GM10248 (cell line): ENCODE data around the gene CSRP1.

Source experiments
- CTCF ChIA-PET: fragments of 300-600 bp; sonication (Branson Sonifier 250); formaldehyde crosslinking; extraction: SDS; loops from one replicate; lab custom pipeline; 2021; ENCODE audit warnings: antibody characterized with exemption; lab: Yijun Ruan, JAX
- POLR2A ChIA-PET: fragments of 350-650 bp; sonication (Branson Sonifier 250); formaldehyde crosslinking; extraction: SDS; loops from one replicate; lab custom pipeline; 2020; ENCODE audit warnings: antibody characterized with exemption; lab: Yijun Ruan, JAX
- DNase-seq: peaks from one replicate; pipeline ENCODE4 v3.0.0; 2012; ENCODE audit errors: extremely low spot score
- TF ChIP-seq, protein P1 (sequence below): IDR thresholded peaks from 2 replicates; pipeline ENCODE4 v1.5.1; 2012; ENCODE audit warnings: mild to moderate bottlenecking, low read depth; ENCODE audit errors: extremely low read depth, missing control alignments, control extremely low read depth

The CSRP1 gene

DNA sequence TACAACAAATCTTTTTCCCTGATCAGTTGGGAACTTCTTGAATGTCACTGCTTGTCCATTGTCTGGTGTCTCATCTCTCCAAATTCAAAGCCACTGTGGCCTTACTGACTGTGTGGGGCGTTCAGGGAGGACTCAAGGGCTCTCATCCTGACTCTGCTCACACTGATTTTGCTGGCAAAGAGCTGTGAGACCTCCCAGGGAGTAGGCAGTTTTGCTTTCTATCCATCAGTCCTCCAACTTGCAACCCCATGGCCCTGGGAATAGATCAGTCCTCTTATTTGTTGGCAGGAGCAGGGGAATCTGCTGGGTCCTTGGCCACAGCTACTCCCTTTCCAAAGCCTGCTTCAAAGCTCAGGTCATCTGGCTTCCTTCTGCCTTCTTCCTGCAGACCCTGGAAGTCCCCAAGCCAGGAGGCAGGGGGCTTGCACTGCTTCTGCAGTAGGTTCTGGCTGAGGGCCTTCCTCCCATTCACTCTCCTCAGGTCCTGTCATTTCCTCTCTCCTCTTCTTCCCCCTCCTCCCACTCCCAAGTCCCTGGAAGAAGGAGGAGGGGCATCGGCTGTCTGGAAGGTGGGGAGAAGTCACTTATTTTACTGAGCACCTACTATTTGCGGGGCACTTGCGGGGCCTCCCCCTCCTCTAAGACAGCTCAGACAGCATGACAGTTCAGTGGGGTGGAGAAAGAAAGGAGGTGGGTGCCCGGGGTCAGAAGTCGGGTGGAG, 31.1 kb upstream of the CSRP1 start:
- TF ChIP-seq, protein P1, sequence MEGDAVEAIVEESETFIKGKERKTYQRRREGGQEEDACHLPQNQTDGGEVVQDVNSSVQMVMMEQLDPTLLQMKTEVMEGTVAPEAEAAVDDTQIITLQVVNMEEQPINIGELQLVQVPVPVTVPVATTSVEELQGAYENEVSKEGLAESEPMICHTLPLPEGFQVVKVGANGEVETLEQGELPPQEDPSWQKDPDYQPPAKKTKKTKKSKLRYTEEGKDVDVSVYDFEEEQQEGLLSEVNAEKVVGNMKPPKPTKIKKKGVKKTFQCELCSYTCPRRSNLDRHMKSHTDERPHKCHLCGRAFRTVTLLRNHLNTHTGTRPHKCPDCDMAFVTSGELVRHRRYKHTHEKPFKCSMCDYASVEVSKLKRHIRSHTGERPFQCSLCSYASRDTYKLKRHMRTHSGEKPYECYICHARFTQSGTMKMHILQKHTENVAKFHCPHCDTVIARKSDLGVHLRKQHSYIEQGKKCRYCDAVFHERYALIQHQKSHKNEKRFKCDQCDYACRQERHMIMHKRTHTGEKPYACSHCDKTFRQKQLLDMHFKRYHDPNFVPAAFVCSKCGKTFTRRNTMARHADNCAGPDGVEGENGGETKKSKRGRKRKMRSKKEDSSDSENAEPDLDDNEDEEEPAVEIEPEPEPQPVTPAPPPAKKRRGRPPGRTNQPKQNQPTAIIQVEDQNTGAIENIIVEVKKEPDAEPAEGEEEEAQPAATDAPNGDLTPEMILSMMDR: no peak
- DNase-seq: no peak
- ChIA-PET POLR2A (no interaction called here), CTCF (interaction anchor here (0.8 to 11.4 kb wide), 7 partner anchors 9 to 166 kb away, joined by 3 to 157 read pairs (median 4); partner anchors contain the start of gene CSRP1)

DNA sequence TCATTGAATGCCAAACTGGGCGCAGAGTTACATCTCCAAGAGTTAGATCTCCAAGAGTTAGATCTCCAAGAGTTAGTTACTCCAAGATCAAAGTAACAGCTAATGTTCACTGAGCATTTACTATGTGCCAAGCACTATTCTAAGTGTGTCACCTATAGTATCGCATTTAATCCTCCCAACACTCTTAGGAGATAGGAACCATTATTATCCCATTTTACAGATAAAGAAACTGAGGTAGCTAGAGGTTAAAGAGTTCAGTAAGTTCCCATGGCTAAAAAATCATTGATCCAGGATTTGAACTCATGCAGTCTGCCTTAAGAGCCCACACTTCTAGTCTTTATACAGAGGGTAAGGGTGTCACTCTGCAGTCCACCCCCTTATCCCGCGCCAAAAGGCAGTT, 30.5 kb upstream of the CSRP1 start:
- POLR2A ChIA-PET: no interaction called here
- DNase-seq: no peak
- CTCF ChIA-PET: interaction anchor here (0.8 to 11.4 kb wide), 8 partner anchors 10 to 166 kb away, joined by 3 to 157 read pairs (median 6); partner anchors contain the start of gene CSRP1
- TF ChIP-seq, protein P1: no peak

DNA sequence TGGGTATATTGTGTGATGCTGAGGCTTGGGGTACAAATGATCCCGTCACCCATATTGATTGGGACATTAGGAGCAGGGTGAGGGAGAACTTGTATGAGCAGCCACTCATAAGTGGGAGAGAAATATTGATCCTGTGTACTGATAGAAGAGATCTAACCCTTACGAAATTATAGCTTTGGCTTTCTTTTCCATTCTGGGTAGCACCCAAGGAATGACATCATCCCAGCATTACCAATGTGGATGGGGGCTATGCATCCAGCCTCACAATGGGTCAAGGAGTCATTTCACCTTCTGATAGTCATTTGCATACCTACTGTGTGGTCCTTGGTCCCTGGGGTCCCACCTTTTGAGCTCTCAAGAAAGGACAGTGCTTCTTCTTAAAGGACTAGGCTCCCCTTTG, 30.1 kb upstream of the CSRP1 start:
- TF ChIP-seq, protein P1: no peak
- DNase-seq: no peak
- POLR2A ChIA-PET: no interaction called here
- CTCF ChIA-PET: interaction anchor here (0.8 to 11.4 kb wide), 8 partner anchors 10 to 167 kb away, joined by 3 to 157 read pairs (median 6); partner anchors contain the start of gene CSRP1

DNA sequence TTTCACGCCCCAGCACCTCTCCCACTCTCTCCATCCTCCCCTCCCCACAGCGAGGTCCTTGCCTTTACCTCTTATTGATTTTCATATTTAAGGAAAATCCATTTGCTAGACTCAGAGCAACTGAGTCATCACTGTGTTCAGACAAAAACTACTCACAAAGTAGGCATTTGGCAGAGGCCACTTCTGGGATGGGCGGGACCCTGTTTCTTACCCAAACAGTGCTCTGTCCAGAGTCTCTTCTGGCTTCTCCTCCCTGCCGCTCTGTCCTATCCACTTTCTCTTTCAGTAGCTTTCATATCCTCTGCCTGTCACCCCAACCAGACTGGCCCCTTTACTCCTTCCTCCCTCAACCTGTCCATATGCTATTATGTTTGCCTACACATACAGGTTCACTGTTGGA, 29.6 kb upstream of the CSRP1 start:
- POLR2A ChIA-PET: no interaction called here
- no peak for DNase-seq
- TF ChIP-seq, protein P1: no peak
- CTCF ChIA-PET: interaction anchor here (0.6 to 11.4 kb wide), 7 partner anchors 8 to 256 kb away, joined by 3 to 157 read pairs (median 6); partner anchors contain the start of gene CSRP1

DNA sequence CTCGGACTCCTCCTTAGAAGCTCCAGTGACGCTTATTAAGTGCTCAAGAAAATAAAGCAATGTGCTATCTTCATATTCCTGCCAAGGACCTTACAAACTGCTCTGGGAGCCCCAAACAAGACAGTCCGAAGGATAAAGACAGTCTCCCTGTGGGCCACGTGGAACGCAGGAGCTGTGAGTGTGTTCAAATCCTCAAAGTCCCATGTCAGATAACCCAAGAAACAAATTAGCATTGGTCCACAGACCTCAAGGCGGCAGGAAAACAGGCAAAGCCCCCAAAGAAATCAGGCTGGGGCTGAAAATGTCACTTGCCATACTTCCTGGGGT, 29.0 kb upstream of the CSRP1 start:
- TF ChIP-seq, protein P1: no peak
- ChIA-PET POLR2A (no interaction called here), CTCF (interaction anchor here (1.1 to 11.4 kb wide), 8 partner anchors 9 to 257 kb away, joined by 3 to 157 read pairs (median 4); partner anchors contain the start of gene CSRP1)
- DNase-seq: no peak

DNA sequence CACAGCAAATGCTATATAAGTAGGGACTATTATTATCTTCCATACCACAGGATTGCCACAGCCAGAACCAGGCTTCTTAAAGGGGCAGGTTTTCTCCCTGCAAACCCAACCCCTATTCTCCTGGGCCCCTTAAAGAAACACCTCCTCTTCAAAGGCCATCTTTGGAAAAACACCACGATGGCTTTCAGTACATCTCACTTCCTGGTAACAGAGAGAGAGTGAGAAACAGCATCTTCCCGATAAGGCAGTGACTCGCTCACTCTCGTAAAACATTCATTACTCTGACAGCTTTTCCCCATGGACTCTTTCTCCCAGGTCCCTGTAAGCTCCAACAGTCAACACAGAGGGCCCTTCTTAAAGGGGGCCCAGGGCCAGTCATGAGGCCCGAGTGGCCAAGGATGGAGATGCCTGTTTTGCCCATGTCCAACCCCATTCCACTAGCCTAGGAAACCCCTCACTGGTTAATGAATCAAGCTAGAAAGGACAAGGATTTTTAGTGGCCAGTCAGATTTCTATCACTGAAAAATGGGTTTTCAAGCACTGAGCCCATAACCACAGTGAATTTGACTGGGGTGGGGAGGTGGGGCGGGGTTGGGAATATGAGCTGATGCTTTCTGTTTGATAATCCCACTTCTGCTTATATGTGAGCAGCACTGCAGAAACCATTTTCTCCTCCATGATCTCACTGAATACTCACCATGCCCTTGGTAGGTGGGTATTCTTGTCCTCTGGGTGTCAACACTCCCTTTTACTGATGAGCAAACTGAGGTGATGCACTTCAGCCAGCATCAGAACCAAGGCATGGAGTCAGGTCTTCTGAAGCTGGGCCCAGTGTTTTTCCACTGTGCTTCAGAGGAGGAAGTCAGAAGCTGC, 28.4 kb upstream of the CSRP1 start:
- no peak for DNase-seq
- ChIA-PET POLR2A (no interaction called here), CTCF (interaction anchor here (1.1 to 11.4 kb wide), 11 partner anchors 9 to 258 kb away, joined by 3 to 157 read pairs (median 5); partner anchors contain the start of gene CSRP1)
- TF ChIP-seq, protein P1: no peak
